Esophagus muscularis mucosa (tissue), 3 donors: ENCODE measurements around the gene PRKCE.

ENCODE experiments used
- POLR2A ChIP-seq: fragments of 450-650 bp; IDR thresholded peaks from one replicate; pipeline ENCODE4 v1.6.1; 2017; ENCODE audit warnings: antibody characterized with exemption, moderate library complexity, mild to moderate bottlenecking, low read depth
- TF ChIP-seq, protein P1 (sequence below), 3 experiments: fragments of 200-600 bp in 2 of 3; fragments of 450-650 bp in 1 of 3; sonication (generic) in 2 of 3; IDR thresholded peaks; one replicate each; pipeline ENCODE4 v1.5.1; 2017 to 2019; ENCODE audit warnings: antibody characterized with exemption in 3 of 3, mild to moderate bottlenecking in 2 of 3, moderate library complexity in 1 of 3

GRCh38 chr2:46087492-46087891 is 436.0 kb downstream of the PRKCE start:
- TF ChIP-seq, protein P1, sequence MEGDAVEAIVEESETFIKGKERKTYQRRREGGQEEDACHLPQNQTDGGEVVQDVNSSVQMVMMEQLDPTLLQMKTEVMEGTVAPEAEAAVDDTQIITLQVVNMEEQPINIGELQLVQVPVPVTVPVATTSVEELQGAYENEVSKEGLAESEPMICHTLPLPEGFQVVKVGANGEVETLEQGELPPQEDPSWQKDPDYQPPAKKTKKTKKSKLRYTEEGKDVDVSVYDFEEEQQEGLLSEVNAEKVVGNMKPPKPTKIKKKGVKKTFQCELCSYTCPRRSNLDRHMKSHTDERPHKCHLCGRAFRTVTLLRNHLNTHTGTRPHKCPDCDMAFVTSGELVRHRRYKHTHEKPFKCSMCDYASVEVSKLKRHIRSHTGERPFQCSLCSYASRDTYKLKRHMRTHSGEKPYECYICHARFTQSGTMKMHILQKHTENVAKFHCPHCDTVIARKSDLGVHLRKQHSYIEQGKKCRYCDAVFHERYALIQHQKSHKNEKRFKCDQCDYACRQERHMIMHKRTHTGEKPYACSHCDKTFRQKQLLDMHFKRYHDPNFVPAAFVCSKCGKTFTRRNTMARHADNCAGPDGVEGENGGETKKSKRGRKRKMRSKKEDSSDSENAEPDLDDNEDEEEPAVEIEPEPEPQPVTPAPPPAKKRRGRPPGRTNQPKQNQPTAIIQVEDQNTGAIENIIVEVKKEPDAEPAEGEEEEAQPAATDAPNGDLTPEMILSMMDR (IDR thresholded peaks at IDR 0.05), result no peak
- no peak for TF ChIP-seq POLR2A
